Activated T-cell treated with anti-CD3 and anti-CD28 coated beads, Interleukin-2, amount 50 U/mL, for 4 hours (primary cell): ENCODE data around the gene NT5C1B. TPM values are rescaled to one million over a fixed set of nuclear protein-coding genes. Genes with fewer than 3 reads are reported as not detected.

Source experiments
- ATAC-seq, 2 donors: fragments of 200-7000 bp; cut with Tn5 transposase; one replicate each; pipeline ENCODE4 v1.10.0; 2021
- DNase-seq: peaks from one replicate; pipeline ENCODE4 v3.0.0-alpha.2; 2020
- H3K27me3 Mint-ChIP-seq: one replicate; pipeline ENCODE4 v1.8.0; 2021; ENCODE audit warnings: low read depth, mixed read lengths
- H3K36me3 Mint-ChIP-seq: one replicate; pipeline ENCODE4 v1.8.0; 2022; ENCODE audit warnings: mixed read lengths; ENCODE audit not compliant: insufficient read depth
- H3K4me1 Mint-ChIP-seq: one replicate; pipeline ENCODE4 v1.8.0; 2021; ENCODE audit warnings: low read depth, mixed read lengths
- H3K4me3 Mint-ChIP-seq: one replicate; pipeline ENCODE4 v1.8.0; 2021; ENCODE audit warnings: mild to moderate bottlenecking, moderate library complexity, mixed read lengths
- H3K9me3 Mint-ChIP-seq: one replicate; pipeline ENCODE4 v1.8.0; 2021; ENCODE audit warnings: mixed read lengths
- total RNA-seq, 3 donors: library from RNA; stranded (reverse); gene quantifications; one replicate each; pipeline ENCODE4 v1.2.1, GENCODE V29; 2021

Gene NT5C1B
- total RNA-seq, 3 donors from 2014 or later, result not detected

GRCh38 chr2:18522484-18523146, 66.8 kb downstream of the NT5C1B start:
- H3K36me3 Mint-ChIP-seq, result no peaks in the 10 kb centered on the region
- H3K27me3 Mint-ChIP-seq, result peaks cover 8% of the 10 kb centered on the region
- no peak overlapping the region for H3K4me3 Mint-ChIP-seq
- ATAC-seq, result no peak
- H3K9me3 Mint-ChIP-seq, result no peaks in the 10 kb centered on the region
- H3K4me1 Mint-ChIP-seq, result no peaks in the 10 kb centered on the region
- no peak for DNase-seq

- DNase-seq (peak; percentile 69), ATAC-seq (peak; percentile 69 to 74)
- Mint-ChIP-seq H3K4me3 (no peak overlapping the region), H3K9me3 (no peaks in the 10 kb centered on the region), H3K4me1 (no peaks in the 10 kb centered on the region), H3K27me3 (peaks cover 15% of the 10 kb centered on the region), H3K36me3 (no peaks in the 10 kb centered on the region)
Measured at GRCh38 chr2:18520451-18521425, 68.6 kb downstream of the NT5C1B start.

GRCh38 chr2:18519914-18520450, 69.4 kb downstream of the NT5C1B start:
- Mint-ChIP-seq H3K27me3 (peaks cover 15% of the 10 kb centered on the region), H3K9me3 (no peaks in the 10 kb centered on the region), H3K36me3 (no peaks in the 10 kb centered on the region), H3K4me1 (no peaks in the 10 kb centered on the region), H3K4me3 (no peak overlapping the region)
- ATAC-seq (no peak), DNase-seq (no peak)

GRCh38 chr2:18518116-18519111, 71.0 kb downstream of the NT5C1B start:
- no peak overlapping the region for H3K4me3 Mint-ChIP-seq
- ATAC-seq (no peak), DNase-seq (no peak)
- H3K9me3 Mint-ChIP-seq, result no peaks in the 10 kb centered on the region
- no peaks in the 10 kb centered on the region for H3K4me1 Mint-ChIP-seq
- peaks cover 15% of the 10 kb centered on the region for H3K27me3 Mint-ChIP-seq
- H3K36me3 Mint-ChIP-seq, result no peaks in the 10 kb centered on the region

- no peak overlapping the region for H3K4me3 Mint-ChIP-seq
- DNase-seq (no peak), ATAC-seq (no peak)
- no peaks in the 10 kb centered on the region for H3K4me1 Mint-ChIP-seq
- no peaks in the 10 kb centered on the region for H3K36me3 Mint-ChIP-seq
- H3K9me3 Mint-ChIP-seq, result no peaks in the 10 kb centered on the region
- H3K27me3 Mint-ChIP-seq, result peaks cover 15% of the 10 kb centered on the region
Measured at GRCh38 chr2:18517386-18517785, 72.0 kb downstream of the NT5C1B start.

- Mint-ChIP-seq H3K9me3 (no peaks in the 10 kb centered on the region), H3K27me3 (peaks cover 17% of the 10 kb centered on the region), H3K4me1 (no peaks in the 10 kb centered on the region), H3K4me3 (no peak overlapping the region), H3K36me3 (no peaks in the 10 kb centered on the region)
- no peak for ATAC-seq
- no peak for DNase-seq
Measured at GRCh38 chr2:18516112-18516511, 73.3 kb downstream of the NT5C1B start.

GRCh38 chr2:18514526-18515461, 74.6 kb downstream of the NT5C1B start:
- Mint-ChIP-seq H3K9me3 (no peaks in the 10 kb centered on the region), H3K36me3 (no peaks in the 10 kb centered on the region), H3K4me1 (no peaks in the 10 kb centered on the region), H3K27me3 (peaks cover 19% of the 10 kb centered on the region), H3K4me3 (no peak overlapping the region)
- ATAC-seq (no peak), DNase-seq (no peak)

Other genes starting within 250 kb of the NT5C1B start
- gene RDH14, start 28.9 kb downstream of the NT5C1B start, total RNA-seq, result 10 to 100 TPM; 14.6 to 17.9 (median 16.0) TPM